HCT116 (cell line): ENCODE measurements around the gene NCF4. TPM values are rescaled to one million over a fixed set of nuclear protein-coding genes. Genes with fewer than 3 reads are reported as not detected.

Source experiments
- ATAC-seq: fragments of 200-7000 bp; cut with Tn5 transposase; 2 replicates; pipeline ENCODE4 v1.9.1; 2020; ENCODE audit warnings: mild to moderate bottlenecking, moderate library complexity
- BruUV-seq: library from RNA; stranded (reverse); fragments of 400-500 nt; replicated peaks from 2 replicates; lab custom pipeline; 2021; lab: Mats Ljungman, UMichigan
- CTCF ChIA-PET: fragments of 300-600 bp; sonication (Branson Sonifier 250); formaldehyde crosslinking; loops from one replicate; lab custom pipeline; 2021; ENCODE audit warnings: antibody characterized with exemption; lab: Charles Lee
- POLR2A ChIA-PET: fragments of 300-600, 350-600 bp; sonication (Branson Sonifier 250); formaldehyde crosslinking; loops from one replicate; lab custom pipeline; 2021; ENCODE audit warnings: antibody characterized with exemption; lab: Charles Lee
- RAD21 ChIA-PET, 2 experiments: fragments of 300-600 bp; sonication (Branson Sonifier 250); formaldehyde crosslinking; loops; one replicate each; lab custom pipeline; 2023; ENCODE audit warnings: low total read pairs in 2 of 2; ENCODE audit not compliant: uncharacterized antibody in 2 of 2, unreplicated experiment in 2 of 2, low non-redundant PET in 1 of 2; lab: Charles Lee
- DNase-seq: peaks from one replicate; pipeline ENCODE4 v3.0.0-alpha.2; 2010; ENCODE audit warnings: low read depth, low spot score
- H2AFZ ChIP-seq: fragments of 200-600 bp; shearing (Covaris generic), sonication (generic); 2 replicates; pipeline ENCODE4 v1.6.1; 2017; ENCODE audit warnings: low read depth, mixed run types, mixed read lengths, antibody characterized with exemption, low read length; ENCODE audit not compliant: poor library complexity, severe bottlenecking
- H3K27ac ChIP-seq: 2 replicates; pipeline ENCODE4 v1.5.1; 2012; ENCODE audit warnings: low read depth, low read length
- H3K27me3 ChIP-seq: fragments of 200-600 bp; sonication (generic); 2 replicates; pipeline ENCODE4 v1.6.1; 2016; ENCODE audit warnings: mixed run types, low read length, mixed read lengths; ENCODE audit not compliant: insufficient read depth
- H3K36me3 ChIP-seq, 2 experiments: fragments of 200-500 bp in 1 of 2; fragments of 200-600 bp in 1 of 2; sonication (Bioruptor generic) in 1 of 2; sonication (generic) in 1 of 2; 2 replicates each; pipeline versions ENCODE4 v1.5.1 to v1.6.1; 2014 to 2016; ENCODE audit warnings: low read length in 2 of 2, inconsistent platforms in 1 of 2, mixed read lengths in 1 of 2, mixed run types in 1 of 2; ENCODE audit not compliant: insufficient read depth in 2 of 2, control insufficient read depth in 1 of 2
- H3K4me1 ChIP-seq, 2 experiments: fragments of 200-600 bp in 1 of 2; sonication (generic) in 1 of 2; 2 replicates each; pipeline versions ENCODE4 v1.5.1 to v1.6.1; 2012 to 2017; ENCODE audit warnings: low read length in 2 of 2, inconsistent platforms in 1 of 2, mild to moderate bottlenecking in 1 of 2, mixed read lengths in 1 of 2, mixed run types in 1 of 2, moderate library complexity in 1 of 2; ENCODE audit not compliant: insufficient read depth in 2 of 2, control insufficient read depth in 1 of 2
- H3K4me2 ChIP-seq: fragments of 200-600 bp; sonication (generic); 2 replicates; pipeline ENCODE4 v1.6.1; 2017; ENCODE audit warnings: mixed run types, low read length, mixed read lengths
- H3K4me3 ChIP-seq, 2 experiments: fragments of 200-600 bp in 1 of 2; sonication (generic) in 1 of 2; replicated peaks in 1 of 2; 2 replicates each; pipeline ENCODE4 v1.5.1; 2011 to 2016; ENCODE audit warnings: low read length in 2 of 2, control low read depth in 1 of 2, low read depth in 1 of 2, mild to moderate bottlenecking in 1 of 2, mixed read lengths in 1 of 2, mixed run types in 1 of 2
- H3K79me2 ChIP-seq: fragments of 200-600 bp; sonication (generic); 2 replicates; pipeline ENCODE4 v1.6.1; 2017; ENCODE audit warnings: mild to moderate bottlenecking, mixed run types, low read length, moderate library complexity, mixed read lengths; ENCODE audit not compliant: insufficient read depth
- H3K9ac ChIP-seq: fragments of 200-600 bp; sonication (generic); 2 replicates; pipeline ENCODE4 v1.6.1; 2016; ENCODE audit warnings: low read length, mixed read lengths
- H3K9me2 ChIP-seq: fragments of 200-600 bp; sonication (generic), shearing (Covaris generic); 2 replicates; pipeline ENCODE4 v1.6.1; 2017; ENCODE audit warnings: mixed run types, mild to moderate bottlenecking, moderate library complexity; ENCODE audit not compliant: insufficient read depth
- H3K9me3 ChIP-seq, 2 experiments: fragments of 200-500 bp in 1 of 2; fragments of 200-600 bp in 1 of 2; sonication (Bioruptor generic) in 1 of 2; sonication (generic) in 1 of 2; 2 replicates each; pipeline ENCODE4 v1.6.1; 2014 to 2017; ENCODE audit warnings: low read length in 2 of 2, mixed read lengths in 2 of 2, inconsistent platforms in 1 of 2, low read depth in 1 of 2, mild to moderate bottlenecking in 1 of 2, mixed run types in 1 of 2, moderate library complexity in 1 of 2; ENCODE audit not compliant: control insufficient read depth in 1 of 2, insufficient read depth in 1 of 2
- H4K20me1 ChIP-seq: fragments of 200-600 bp; sonication (generic), shearing (Covaris generic); 2 replicates; pipeline ENCODE4 v1.6.1; 2017; ENCODE audit warnings: mixed run types, mild to moderate bottlenecking, moderate library complexity; ENCODE audit not compliant: insufficient read depth
- CBX3 ChIP-seq: IDR thresholded peaks from 2 replicates; pipeline ENCODE4 v1.6.1; 2012; ENCODE audit warnings: low read depth
- CEBPB ChIP-seq: IDR thresholded peaks from 2 replicates; pipeline ENCODE4 v1.6.1; 2012; ENCODE audit warnings: low read depth
- ELF1 ChIP-seq: IDR thresholded peaks from 2 replicates; pipeline ENCODE4 v1.6.1; 2012; ENCODE audit warnings: low read depth, borderline replicate concordance
- EZH2 ChIP-seq: fragments of 200-600 bp; sonication (generic); IDR thresholded peaks from 2 replicates; pipeline ENCODE4 v1.6.1; 2017; ENCODE audit warnings: antibody characterized with exemption, mixed run types
- EZH2phosphoT487 ChIP-seq: fragments of 200-600 bp; IDR thresholded peaks from 2 replicates; pipeline ENCODE4 v1.6.1; 2018; ENCODE audit warnings: antibody characterized with exemption, borderline replicate concordance
- FOSL1 ChIP-seq: IDR thresholded peaks from 2 replicates; pipeline ENCODE4 v1.6.1; 2012; ENCODE audit warnings: low read depth
- JUND ChIP-seq: IDR thresholded peaks from 2 replicates; pipeline ENCODE4 v1.6.1; 2012
- POLR2A ChIP-seq: IDR thresholded peaks from 2 replicates; pipeline ENCODE4 v1.7.0; 2011; ENCODE audit warnings: borderline replicate concordance; ENCODE audit not compliant: insufficient read depth, insufficient read length; ENCODE audit errors: extremely low read depth
- POLR2AphosphoS5 ChIP-seq: IDR thresholded peaks from 2 replicates; pipeline ENCODE4 v1.6.1; 2011; ENCODE audit warnings: mild to moderate bottlenecking, low read depth, low read length, moderate library complexity
- RAD21 ChIP-seq: IDR thresholded peaks from 2 replicates; pipeline ENCODE4 v1.6.1; 2012; ENCODE audit warnings: low read depth, mild to moderate bottlenecking
- SRF ChIP-seq: IDR thresholded peaks from 2 replicates; pipeline ENCODE4 v1.6.1; 2012; ENCODE audit warnings: low read depth
- TCF7L2 ChIP-seq: IDR thresholded peaks from 2 replicates; pipeline ENCODE4 v1.7.0; 2011; ENCODE audit warnings: borderline replicate concordance, inconsistent platforms; ENCODE audit not compliant: insufficient read depth, insufficient read length; ENCODE audit errors: extremely low read depth
- YY1 ChIP-seq: IDR thresholded peaks from 2 replicates; pipeline ENCODE4 v1.6.1; 2011; ENCODE audit warnings: low read length, low read depth, moderate library complexity, mild to moderate bottlenecking; ENCODE audit not compliant: insufficient replicate concordance; ENCODE audit errors: extremely low read depth
- ZFX ChIP-seq: fragments of 450-650 bp; IDR thresholded peaks from 2 replicates; pipeline ENCODE4 v1.6.1; 2017
- intact Hi-C: fragments of 100-400 bp; cut with micrococcal nuclease; formaldehyde crosslinking; loops from 2 replicates; pipeline ENCODE4 v1.10.0; 2022
- total RNA-seq: library from RNA; stranded (reverse); gene quantifications from one replicate; pipeline ENCODE4 v1.2.1, GENCODE V29; 2021; ENCODE audit not compliant: unreplicated experiment
- TF ChIP-seq, protein P1 (sequence below): IDR thresholded peaks from 2 replicates; pipeline ENCODE4 v1.6.1; 2012
- TF ChIP-seq, protein P2 (sequence below), 3 experiments: fragments of 200-600 bp in 1 of 3; sonication (generic) in 1 of 3; IDR thresholded peaks in 2 of 3; conservative IDR thresholded peaks in 1 of 3; 2 replicates each; pipeline ENCODE4 v1.5.1; 2012 to 2017; ENCODE audit warnings: low read depth in 2 of 3, low read length in 2 of 3, antibody characterized with exemption in 1 of 3, borderline replicate concordance in 1 of 3, control low read depth in 1 of 3, mild to moderate bottlenecking in 1 of 3, mixed read lengths in 1 of 3, mixed run types in 1 of 3, moderate library complexity in 1 of 3; ENCODE audit not compliant: insufficient read depth in 1 of 3
- TF ChIP-seq, protein P3 (sequence below): IDR thresholded peaks from 2 replicates; pipeline ENCODE4 v1.6.1; 2011; ENCODE audit warnings: mild to moderate bottlenecking, low read length, moderate library complexity; ENCODE audit not compliant: insufficient replicate concordance; ENCODE audit errors: extremely low read depth
- TF ChIP-seq, protein P4 (sequence below): IDR thresholded peaks from 2 replicates; pipeline ENCODE4 v1.6.1; 2012

The NCF4 gene
- total RNA-seq, 1 experiment from 2014 or later, result 0.37 TPM

DNA sequence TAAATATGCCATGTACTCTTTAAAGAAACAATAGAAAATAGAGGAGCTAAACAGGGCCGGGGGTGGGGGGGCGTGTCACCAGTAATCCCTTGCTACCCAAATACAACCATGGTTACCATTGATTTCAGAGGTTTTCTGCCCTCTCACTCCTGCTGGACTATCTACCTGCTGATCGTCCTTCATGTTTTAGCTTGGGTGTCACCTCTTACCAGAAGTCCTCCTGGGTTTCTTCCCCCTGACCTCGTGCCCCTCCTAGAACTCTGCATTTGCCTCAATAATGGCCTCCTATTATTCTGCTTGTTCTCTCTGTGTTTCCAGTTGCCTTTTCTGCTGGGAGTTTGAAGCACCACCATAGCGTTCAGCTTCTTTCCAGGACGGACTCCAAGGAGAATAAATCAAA is 34.5 kb upstream of the NCF4 start:
- ChIA-PET RAD21 (no interaction called here), POLR2A (no interaction called here), CTCF (interaction anchor here (0.9 kb wide), 1 partner anchor 27 kb away, joined by 3 read pairs; no protein-coding TSS in a partner anchor)
- no peak for DNase-seq
- Histone ChIP-seq H3K4me3 (no peak overlapping the region), H3K9me2 (no peaks in the 10 kb centered on the region), H3K9ac (no peak overlapping the region), H3K27ac (no peak overlapping the region), H3K36me3 (no peaks in the 10 kb centered on the region), H3K79me2 (no peaks in the 10 kb centered on the region), H3K4me1 (no peaks in the 10 kb centered on the region), H4K20me1 (no peaks in the 10 kb centered on the region), H3K27me3 (0 out of 2 replicates have a peak, but pooled peaks cover 3% of the 10 kb centered on the region), H3K9me3 (no peaks in the 10 kb centered on the region), H3K4me2 (no peak overlapping the region), H2AFZ (no peak overlapping the region)
- BruUV-seq, result no TSS peak
- TF ChIP-seq ZFX (no peak), CBX3 (no peak), TCF7L2 (no peak), POLR2A (no peak), CEBPB (no peak), POLR2AphosphoS5 (no peak), YY1 (no peak), EZH2 (no peak), SRF (no peak), FOSL1 (no peak), RAD21 (no peak), JUND (no peak), EZH2phosphoT487 (no peak), ELF1 (no peak)
- TF ChIP-seq, protein P1, sequence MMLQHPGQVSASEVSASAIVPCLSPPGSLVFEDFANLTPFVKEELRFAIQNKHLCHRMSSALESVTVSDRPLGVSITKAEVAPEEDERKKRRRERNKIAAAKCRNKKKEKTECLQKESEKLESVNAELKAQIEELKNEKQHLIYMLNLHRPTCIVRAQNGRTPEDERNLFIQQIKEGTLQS, result no peak
- TF ChIP-seq, protein P2, sequence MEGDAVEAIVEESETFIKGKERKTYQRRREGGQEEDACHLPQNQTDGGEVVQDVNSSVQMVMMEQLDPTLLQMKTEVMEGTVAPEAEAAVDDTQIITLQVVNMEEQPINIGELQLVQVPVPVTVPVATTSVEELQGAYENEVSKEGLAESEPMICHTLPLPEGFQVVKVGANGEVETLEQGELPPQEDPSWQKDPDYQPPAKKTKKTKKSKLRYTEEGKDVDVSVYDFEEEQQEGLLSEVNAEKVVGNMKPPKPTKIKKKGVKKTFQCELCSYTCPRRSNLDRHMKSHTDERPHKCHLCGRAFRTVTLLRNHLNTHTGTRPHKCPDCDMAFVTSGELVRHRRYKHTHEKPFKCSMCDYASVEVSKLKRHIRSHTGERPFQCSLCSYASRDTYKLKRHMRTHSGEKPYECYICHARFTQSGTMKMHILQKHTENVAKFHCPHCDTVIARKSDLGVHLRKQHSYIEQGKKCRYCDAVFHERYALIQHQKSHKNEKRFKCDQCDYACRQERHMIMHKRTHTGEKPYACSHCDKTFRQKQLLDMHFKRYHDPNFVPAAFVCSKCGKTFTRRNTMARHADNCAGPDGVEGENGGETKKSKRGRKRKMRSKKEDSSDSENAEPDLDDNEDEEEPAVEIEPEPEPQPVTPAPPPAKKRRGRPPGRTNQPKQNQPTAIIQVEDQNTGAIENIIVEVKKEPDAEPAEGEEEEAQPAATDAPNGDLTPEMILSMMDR (IDR thresholded peaks at IDR 0.05 in 2 of 3, conservative IDR thresholded peaks at IDR 0.05 in 1 of 3; ENCODE audit: borderline replicate concordance in 1 of 3, insufficient read depth in 1 of 3, low read depth in 2 of 3, low read length in 2 of 3), result no peak
- TF ChIP-seq, protein P3, sequence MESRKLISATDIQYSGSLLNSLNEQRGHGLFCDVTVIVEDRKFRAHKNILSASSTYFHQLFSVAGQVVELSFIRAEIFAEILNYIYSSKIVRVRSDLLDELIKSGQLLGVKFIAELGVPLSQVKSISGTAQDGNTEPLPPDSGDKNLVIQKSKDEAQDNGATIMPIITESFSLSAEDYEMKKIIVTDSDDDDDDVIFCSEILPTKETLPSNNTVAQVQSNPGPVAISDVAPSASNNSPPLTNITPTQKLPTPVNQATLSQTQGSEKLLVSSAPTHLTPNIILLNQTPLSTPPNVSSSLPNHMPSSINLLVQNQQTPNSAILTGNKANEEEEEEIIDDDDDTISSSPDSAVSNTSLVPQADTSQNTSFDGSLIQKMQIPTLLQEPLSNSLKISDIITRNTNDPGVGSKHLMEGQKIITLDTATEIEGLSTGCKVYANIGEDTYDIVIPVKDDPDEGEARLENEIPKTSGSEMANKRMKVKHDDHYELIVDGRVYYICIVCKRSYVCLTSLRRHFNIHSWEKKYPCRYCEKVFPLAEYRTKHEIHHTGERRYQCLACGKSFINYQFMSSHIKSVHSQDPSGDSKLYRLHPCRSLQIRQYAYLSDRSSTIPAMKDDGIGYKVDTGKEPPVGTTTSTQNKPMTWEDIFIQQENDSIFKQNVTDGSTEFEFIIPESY, result no peak
- TF ChIP-seq, protein P4, sequence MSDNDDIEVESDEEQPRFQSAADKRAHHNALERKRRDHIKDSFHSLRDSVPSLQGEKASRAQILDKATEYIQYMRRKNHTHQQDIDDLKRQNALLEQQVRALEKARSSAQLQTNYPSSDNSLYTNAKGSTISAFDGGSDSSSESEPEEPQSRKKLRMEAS, result no peak
- intact Hi-C loops, result no loop called here
- ATAC-seq, result no peak
